ENCODE data around the gene AGPS.
"Not testable (repeated sequence)": the region's sequence is repeated elsewhere in the genome, so short reads cannot be mapped to it uniquely, and the experiment has no call there.

AGPS gene

GRCh38 chr2:177391822-177392372 is 676 bp upstream of the AGPS start:
- no peak for DNase-seq

- DNase-seq, result no peak
These were observed 706 bp downstream of the AGPS start for GRCh38 chr2:177393203-177393755.

- no peak for DNase-seq
These were observed 1.4 kb downstream of the AGPS start for GRCh38 chr2:177393824-177394593.

- no peak for DNase-seq
These were observed 2.0 kb downstream of the AGPS start for GRCh38 chr2:177394594-177394973.

- no peak for DNase-seq
These were observed 2.9 kb downstream of the AGPS start for GRCh38 chr2:177395351-177396065.

GRCh38 chr2:177396703-177397460 is 4.3 kb downstream of the AGPS start:
- DNase-seq, result peak; percentile 80

- peak; percentile 96 for DNase-seq
These were observed 5.1 kb downstream of the AGPS start for GRCh38 chr2:177397481-177398289.

- no peak for DNase-seq
These were observed 5.7 kb downstream of the AGPS start for GRCh38 chr2:177398290-177398683.

- no peak for DNase-seq
These were observed 6.2 kb downstream of the AGPS start for GRCh38 chr2:177398791-177399190.

- DNase-seq, result no peak
These were observed 6.8 kb downstream of the AGPS start for GRCh38 chr2:177399376-177399775.

- DNase-seq, result peak; percentile 31
These were observed 7.9 kb downstream of the AGPS start for GRCh38 chr2:177400337-177400923.

- peak; percentile 45 for DNase-seq
These were observed 9.5 kb downstream of the AGPS start for GRCh38 chr2:177402096-177402495.

GRCh38 chr2:177403838-177404237 is 11.3 kb downstream of the AGPS start:
- no peak for DNase-seq

GRCh38 chr2:177404243-177404642 is 11.7 kb downstream of the AGPS start:
- DNase-seq, result no peak

GRCh38 chr2:177405029-177405692 is 12.6 kb downstream of the AGPS start:
- no peak for DNase-seq

GRCh38 chr2:177406182-177406581 is 13.6 kb downstream of the AGPS start:
- DNase-seq, result no peak

GRCh38 chr2:177407031-177407430 is 14.5 kb downstream of the AGPS start:
- no peak for DNase-seq

GRCh38 chr2:177410629-177411028 is 18.1 kb downstream of the AGPS start:
- DNase-seq, result not testable (repeated sequence)

GRCh38 chr2:177413703-177414102 is 21.1 kb downstream of the AGPS start:
- DNase-seq, result no peak

- DNase-seq, result peak; percentile 82
These were observed 26.7 kb downstream of the AGPS start for GRCh38 chr2:177419274-177419673.

GRCh38 chr2:177422271-177422670 is 29.7 kb downstream of the AGPS start:
- peak; percentile 57 for DNase-seq

Measured in fibroblast of upper back skin (primary cell).